WTC11 (cell line): ENCODE data around the gene SOX6. TPM values are rescaled to one million over a fixed set of nuclear protein-coding genes. Genes with fewer than 3 reads are reported as not detected.
A peak's percentile ranks its signal among the peaks of the same experiment; 100 is the strongest.

Source experiments
- ATAC-seq: fragments of 200-7000 bp; cut with Tn5 transposase; 2 replicates; pipeline ENCODE4 v1.10.0; 2021; ENCODE audit warnings: mild to moderate bottlenecking, moderate library complexity
- CTCF ChIA-PET: fragments of 300-600 bp; sonication (Branson Sonifier 250); formaldehyde crosslinking; loops from one replicate; lab custom pipeline; 2021; ENCODE audit warnings: antibody characterized with exemption; lab: Charles Lee
- POLR2A ChIA-PET: fragments of 350-600 bp; sonication (Branson Sonifier 250); formaldehyde crosslinking; loops from one replicate; lab custom pipeline; 2021; ENCODE audit warnings: antibody characterized with exemption; lab: Charles Lee
- DNase-seq: peaks from one replicate; pipeline ENCODE4 v3.0.0; 2021; ENCODE audit warnings: low spot score
- H3K27ac Mint-ChIP-seq: 2 replicates; pipeline ENCODE4 v1.8.0; 2021; ENCODE audit warnings: mixed read lengths
- H3K27me3 Mint-ChIP-seq: 2 replicates; pipeline ENCODE4 v1.8.0; 2021; ENCODE audit warnings: low read depth, mild to moderate bottlenecking, moderate library complexity, mixed read lengths
- H3K36me3 Mint-ChIP-seq: 2 replicates; pipeline ENCODE4 v1.8.0; 2021; ENCODE audit warnings: mixed read lengths
- H3K4me1 Mint-ChIP-seq: 2 replicates; pipeline ENCODE4 v1.8.0; 2022; ENCODE audit warnings: mixed read lengths
- H3K4me3 Mint-ChIP-seq: 2 replicates; pipeline ENCODE4 v1.8.0; 2021; ENCODE audit warnings: mild to moderate bottlenecking, moderate library complexity, mixed read lengths
- H3K9me3 Mint-ChIP-seq: 2 replicates; pipeline ENCODE4 v1.8.0; 2021; ENCODE audit warnings: mixed read lengths
- AR ChIP-seq: fragments of 250-450 bp; sonication (Bioruptor Pico); IDR thresholded peaks from 2 replicates; pipeline ENCODE4 v1.9.0; 2021; ENCODE audit warnings: mild to moderate bottlenecking
- ATF1 ChIP-seq: sonication (generic); formaldehyde crosslinking; IDR thresholded peaks from 2 replicates; pipeline ENCODE4 v1.8.1; 2023; ENCODE audit warnings: mild to moderate bottlenecking, moderate library complexity, missing genetic modification reagents
- ATF2 ChIP-seq: sonication (generic); formaldehyde crosslinking; IDR thresholded peaks from 2 replicates; pipeline ENCODE4 v1.8.1; 2022; ENCODE audit warnings: low read depth, missing genetic modification reagents, borderline replicate concordance
- CREM ChIP-seq: sonication (generic); formaldehyde crosslinking; IDR thresholded peaks from 2 replicates; pipeline ENCODE4 v1.8.1; 2022; ENCODE audit warnings: mild to moderate bottlenecking, missing genetic modification reagents, moderate library complexity
- FOXP1 ChIP-seq: sonication (generic); formaldehyde crosslinking; IDR thresholded peaks from 2 replicates; pipeline ENCODE4 v1.8.0; 2022; ENCODE audit warnings: missing genetic modification reagents, mild to moderate bottlenecking, moderate library complexity, borderline replicate concordance
- GRHL2 ChIP-seq: fragments of 250-450 bp; sonication (Bioruptor Pico); IDR thresholded peaks from 2 replicates; pipeline ENCODE4 v1.8.0; 2022; ENCODE audit warnings: mild to moderate bottlenecking, moderate library complexity; ENCODE audit not compliant: insufficient replicate concordance, severe bottlenecking
- MAX ChIP-seq: sonication (generic); formaldehyde crosslinking; IDR thresholded peaks from 2 replicates; pipeline ENCODE4 v1.8.0; 2022; ENCODE audit warnings: mild to moderate bottlenecking, missing genetic modification reagents
- MLX ChIP-seq: sonication (generic); formaldehyde crosslinking; IDR thresholded peaks from 2 replicates; pipeline ENCODE4 v1.8.1; 2023; ENCODE audit warnings: mild to moderate bottlenecking, missing genetic modification reagents, moderate library complexity
- MXD4 ChIP-seq: fragments of 250-450 bp; sonication (Bioruptor Pico); IDR thresholded peaks from 2 replicates; pipeline ENCODE4 v1.8.0; 2021; ENCODE audit warnings: mild to moderate bottlenecking, moderate library complexity, borderline replicate concordance
- OVOL2 ChIP-seq: fragments of 250-450 bp; sonication (Bioruptor Pico); IDR thresholded peaks from 2 replicates; pipeline ENCODE4 v1.9.0; 2021; ENCODE audit warnings: mild to moderate bottlenecking, borderline replicate concordance
- SOX15 ChIP-seq: fragments of 250-450 bp; sonication (Bioruptor Pico); IDR thresholded peaks from 2 replicates; pipeline ENCODE4 v1.9.0; 2021; ENCODE audit warnings: mild to moderate bottlenecking
- ZNF317 ChIP-seq: sonication (generic); formaldehyde crosslinking; IDR thresholded peaks from 2 replicates; pipeline ENCODE4 v1.8.1; 2023; ENCODE audit warnings: low read depth, mild to moderate bottlenecking, moderate library complexity, missing genetic modification reagents, borderline replicate concordance
- ZNF425 ChIP-seq: fragments of 250-450 bp; sonication (Bioruptor Pico); conservative IDR thresholded peaks from 2 replicates; pipeline ENCODE4 v1.9.0; 2021; ENCODE audit warnings: mild to moderate bottlenecking
- ZNF532 ChIP-seq: fragments of 250-450 bp; sonication (Bioruptor Pico); IDR thresholded peaks from 2 replicates; pipeline ENCODE4 v1.9.0; 2021; ENCODE audit warnings: mild to moderate bottlenecking, borderline replicate concordance
- total RNA-seq: library from RNA; stranded (reverse); gene quantifications from 3 replicates; pipeline ENCODE4 v1.2.3, GENCODE V29; 2021

Gene SOX6
- total RNA-seq, 1 experiment from 2014 or later: 0.13 TPM

GRCh38 chr11:15920856-15921629, 435.3 kb downstream of the SOX6 start (continued):
- TF ChIP-seq FOXP1 (CRISPR knock-in tag): no peak
- no peak for TF ChIP-seq OVOL2 (CRISPR knock-in tag)
- TF ChIP-seq ZNF532: no peak
- no peak for TF ChIP-seq ATF1 (CRISPR knock-in tag)
- TF ChIP-seq AR (CRISPR knock-in tag): no peak

GRCh38 chr11:15918674-15919073, 437.7 kb downstream of the SOX6 start:
- ATAC-seq: no peak
- ChIA-PET POLR2A (no interaction called here), CTCF (interaction anchor here (1.2 to 2.0 kb wide), 10 partner anchors 13 to 695 kb away, joined by 3 to 12 read pairs (median 4); no protein-coding TSS in a partner anchor)
- Mint-ChIP-seq H3K27me3 (peaks cover 2% of the 10 kb centered on the region; the same call in 1 of the 2 replicates), H3K4me3 (no peak overlapping the region), H3K36me3 (no peaks in the 10 kb centered on the region), H3K4me1 (no peaks in the 10 kb centered on the region), H3K27ac (no peak overlapping the region), H3K9me3 (no peaks in the 10 kb centered on the region)
- no peak for DNase-seq
- TF ChIP-seq MLX (CRISPR knock-in tag): no peak

GRCh38 chr11:15918212-15918611, 438.1 kb downstream of the SOX6 start:
- Mint-ChIP-seq H3K4me1 (no peaks in the 10 kb centered on the region), H3K27me3 (peaks cover 2% of the 10 kb centered on the region; the same call in 1 of the 2 replicates), H3K36me3 (no peaks in the 10 kb centered on the region), H3K9me3 (no peaks in the 10 kb centered on the region), H3K27ac (no peak overlapping the region), H3K4me3 (no peak overlapping the region)
- CTCF ChIA-PET: interaction anchor here (1.0 to 2.0 kb wide), 12 partner anchors 12 to 696 kb away, joined by 3 to 12 read pairs (median 4); no protein-coding TSS in a partner anchor
- peak; percentile 81 for ATAC-seq
- POLR2A ChIA-PET: no interaction called here
- DNase-seq: no peak
- TF ChIP-seq ZNF532 (no peak), SOX15 (CRISPR knock-in tag) (no peak), ATF2 (CRISPR knock-in tag) (no peak), MAX (CRISPR knock-in tag) (no peak), CREM (CRISPR knock-in tag) (no peak), ZNF317 (CRISPR knock-in tag) (no peak), GRHL2 (CRISPR knock-in tag) (no peak), MXD4 (CRISPR knock-in tag) (no peak), ZNF425 (no peak)
